GM19324 (cell line): ENCODE data around the gene PCDHA12.
"Not testable (repeated sequence)": the region's sequence is repeated elsewhere in the genome, so short reads cannot be mapped to it uniquely, and the experiment has no call there.

Experiments used
- ATAC-seq: cut with Tn5 transposase; IDR thresholded peaks from one replicate; pipeline ENCODE4 v1.9.1; 2021; ENCODE audit warnings: mild to moderate bottlenecking, moderate library complexity; ENCODE audit not compliant: unreplicated experiment, low FRiP score

Gene PCDHA12

DNA sequence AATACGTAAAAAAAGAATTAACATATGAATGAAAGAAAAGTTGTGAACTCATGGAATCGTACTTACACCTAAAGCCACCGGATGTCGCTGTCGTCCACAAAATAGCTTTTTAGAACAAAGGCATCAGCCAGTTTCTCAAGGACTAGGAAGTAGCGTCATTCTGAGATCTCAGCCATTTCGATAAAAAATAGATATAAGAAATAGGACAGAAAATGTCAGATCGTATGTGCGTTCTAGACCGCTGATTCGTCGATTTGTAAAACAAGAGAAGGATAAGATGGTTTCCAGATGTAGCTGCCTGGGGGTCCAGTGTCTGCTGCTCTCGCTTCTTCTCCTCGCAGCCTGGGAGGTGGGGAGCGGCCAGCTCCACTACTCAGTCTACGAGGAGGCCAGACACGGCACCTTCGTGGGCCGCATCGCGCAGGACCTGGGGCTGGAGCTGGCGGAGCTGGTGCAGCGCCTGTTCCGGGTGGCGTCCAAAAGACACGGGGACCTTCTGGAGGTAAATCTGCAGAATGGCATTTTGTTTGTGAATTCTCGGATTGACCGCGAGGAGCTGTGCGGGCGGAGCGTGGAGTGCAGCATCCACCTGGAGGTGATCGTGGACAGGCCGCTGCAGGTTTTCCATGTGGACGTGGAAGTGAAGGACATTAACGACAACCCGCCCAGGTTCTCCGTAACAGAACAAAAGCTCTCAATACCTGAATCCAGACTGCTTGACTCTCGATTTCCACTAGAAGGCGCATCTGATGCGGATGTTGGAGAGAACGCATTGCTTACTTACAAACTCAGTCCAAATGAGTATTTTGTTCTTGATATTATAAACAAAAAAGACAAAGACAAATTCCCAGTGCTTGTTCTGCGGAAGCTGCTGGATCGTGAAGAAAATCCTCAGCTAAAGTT lies 19.1 kb upstream of the PCDHA12 start, which contains the start of gene PCDHA10:
Gene PCDHA10, plus strand, starts transcription at position 126 of the 903 bp plus-strand sequence. Its CDS starts 152 bp downstream, at position 278.
- no peak for ATAC-seq

DNA sequence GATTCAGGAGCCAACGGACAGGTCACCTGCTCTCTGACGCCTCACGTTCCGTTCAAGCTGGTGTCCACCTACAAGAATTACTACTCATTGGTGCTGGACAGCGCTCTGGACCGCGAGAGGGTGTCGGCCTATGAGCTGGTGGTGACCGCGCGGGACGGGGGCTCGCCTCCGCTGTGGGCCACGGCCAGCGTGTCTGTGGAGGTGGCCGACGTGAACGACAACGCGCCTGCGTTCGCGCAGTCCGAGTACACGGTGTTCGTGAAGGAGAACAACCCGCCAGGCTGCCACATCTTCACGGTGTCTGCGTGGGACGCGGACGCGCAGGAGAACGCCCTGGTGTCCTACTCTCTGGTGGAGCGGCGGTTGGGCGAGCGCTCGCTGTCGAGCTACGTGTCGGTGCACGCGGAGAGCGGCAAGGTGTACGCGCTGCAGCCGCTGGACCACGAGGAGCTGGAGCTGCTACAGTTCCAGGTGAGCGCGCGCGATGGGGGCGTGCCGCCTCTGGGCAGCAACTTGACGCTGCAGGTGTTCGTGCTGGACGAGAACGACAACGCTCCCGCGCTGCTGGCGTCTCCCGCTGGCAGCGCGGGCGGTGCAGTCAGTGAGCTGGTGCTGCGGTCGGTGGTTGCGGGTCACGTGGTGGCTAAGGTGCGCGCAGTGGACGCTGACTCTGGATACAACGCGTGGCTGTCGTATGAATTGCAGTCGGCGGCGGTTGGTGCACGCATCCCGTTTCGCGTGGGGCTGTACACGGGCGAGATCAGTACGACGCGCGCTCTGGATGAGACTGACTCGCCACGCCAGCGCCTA lies 17.7 kb upstream of the PCDHA12 start:
- no peak for ATAC-seq

- no peak for ATAC-seq
These were observed 17.2 kb upstream of the PCDHA12 start for GRCh38 chr5:140857987-140858240.

DNA sequence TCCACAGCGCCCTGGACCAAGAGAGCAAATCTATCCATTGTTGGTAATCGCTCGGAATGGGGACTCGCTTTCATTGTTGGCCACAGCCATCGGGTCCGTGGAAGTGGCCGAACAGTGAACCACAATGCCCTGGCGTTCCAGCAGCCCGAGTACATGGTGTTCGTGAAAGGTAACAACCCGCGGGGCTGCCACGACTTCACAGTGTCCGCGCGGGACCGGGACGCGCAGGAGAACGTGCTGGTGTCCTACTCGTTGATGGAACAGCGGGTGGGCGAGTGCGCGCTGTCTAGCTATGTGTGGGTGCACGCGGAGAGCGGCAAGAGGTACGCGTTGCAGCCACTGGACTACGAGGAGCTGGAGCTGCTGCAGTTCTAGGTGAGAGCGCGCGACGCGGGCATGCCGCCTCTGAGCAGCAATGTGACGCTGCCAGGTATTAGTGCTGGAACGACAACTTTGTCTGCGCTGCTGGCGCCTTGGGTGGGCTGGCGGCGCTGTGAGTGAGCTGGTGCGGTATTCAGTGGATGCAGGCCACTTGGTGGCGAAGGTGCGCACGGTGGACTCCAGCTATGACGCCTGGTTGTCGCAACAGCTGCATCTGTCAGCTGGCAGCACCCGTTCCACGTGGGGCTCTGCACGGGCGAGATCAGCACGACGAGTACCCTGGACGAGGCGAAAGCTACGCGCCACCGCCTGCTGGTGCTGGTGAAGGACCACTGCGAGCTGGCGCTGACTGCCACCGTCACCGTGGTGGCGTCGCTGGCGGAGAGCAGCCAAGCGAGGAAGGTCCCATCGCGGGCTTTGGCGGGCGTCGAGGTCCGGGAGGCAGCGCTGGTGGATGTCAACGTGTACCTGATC lies 12.4 kb upstream of the PCDHA12 start:
- ATAC-seq = no peak

DNA sequence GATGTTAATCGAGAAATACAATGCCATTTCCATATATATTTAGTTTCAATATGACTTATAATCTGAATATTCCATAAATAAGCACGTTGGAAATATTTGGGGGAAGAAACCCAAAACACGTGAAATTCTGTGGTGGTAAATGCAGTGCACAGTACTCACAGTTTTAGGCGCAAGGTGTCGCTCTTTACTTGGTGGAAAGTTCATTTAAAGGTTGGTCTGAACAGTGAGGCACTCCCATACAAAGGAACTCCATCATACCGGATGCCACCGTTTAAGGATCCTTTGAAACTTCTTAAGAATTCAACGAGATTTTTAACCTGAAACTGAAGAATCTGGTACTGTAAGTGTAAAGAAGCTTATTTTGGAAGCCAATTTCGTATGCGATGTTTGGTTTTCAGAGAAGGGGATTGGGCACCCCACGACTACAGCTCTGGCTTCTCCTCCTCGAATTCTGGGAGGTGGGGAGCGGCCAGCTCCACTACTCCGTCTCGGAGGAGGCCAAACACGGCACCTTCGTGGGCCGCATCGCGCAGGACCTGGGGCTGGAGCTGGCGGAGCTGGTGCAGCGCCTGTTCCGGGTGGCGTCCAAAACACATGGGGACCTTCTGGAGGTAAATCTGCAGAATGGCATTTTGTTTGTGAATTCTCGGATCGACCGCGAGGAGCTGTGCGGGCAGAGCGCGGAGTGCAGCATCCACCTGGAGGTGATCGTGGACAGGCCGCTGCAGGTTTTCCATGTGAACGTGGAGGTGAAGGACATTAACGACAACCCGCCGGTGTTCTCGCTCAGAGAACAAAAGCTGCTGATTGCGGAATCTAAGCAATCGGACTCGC lies 6.2 kb upstream of the PCDHA12 start, which contains the start of gene PCDHA11:
Gene PCDHA11, plus strand, starts transcription at position 237 of the 834 bp plus-strand sequence. Its CDS starts 147 bp downstream, at position 384.
- no peak for ATAC-seq

DNA sequence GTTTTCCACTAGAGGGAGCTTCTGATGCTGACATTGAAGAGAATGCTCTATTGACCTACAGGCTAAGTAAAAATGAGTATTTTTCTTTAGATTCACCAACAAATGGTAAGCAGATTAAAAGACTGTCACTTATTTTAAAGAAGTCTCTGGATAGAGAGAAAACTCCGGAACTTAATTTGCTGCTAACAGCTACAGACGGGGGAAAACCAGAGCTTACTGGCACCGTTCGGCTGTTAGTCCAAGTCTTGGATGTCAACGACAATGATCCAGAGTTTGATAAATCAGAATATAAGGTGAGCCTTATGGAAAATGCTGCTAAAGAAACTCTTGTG lies 5.6 kb upstream of the PCDHA12 start:
- ATAC-seq = no peak

- ATAC-seq = no peak
These were observed 4.6 kb upstream of the PCDHA12 start for GRCh38 chr5:140870221-140871201.

- not testable (repeated sequence) for ATAC-seq
These were observed 1.6 kb downstream of the PCDHA12 start for GRCh38 chr5:140876541-140877261.

DNA sequence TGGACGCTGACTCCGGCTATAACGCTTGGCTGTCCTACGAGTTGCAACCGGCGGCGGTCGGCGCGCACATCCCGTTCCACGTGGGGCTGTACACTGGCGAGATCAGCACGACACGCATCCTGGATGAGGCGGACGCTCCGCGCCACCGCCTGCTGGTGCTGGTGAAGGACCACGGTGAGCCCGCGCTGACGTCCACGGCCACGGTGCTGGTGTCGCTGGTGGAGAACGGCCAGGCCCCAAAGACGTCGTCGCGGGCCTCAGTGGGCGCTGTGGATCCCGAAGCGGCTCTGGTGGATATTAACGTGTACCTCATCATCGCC lies 2.1 kb downstream of the PCDHA12 start:
- ATAC-seq = no peak

DNA sequence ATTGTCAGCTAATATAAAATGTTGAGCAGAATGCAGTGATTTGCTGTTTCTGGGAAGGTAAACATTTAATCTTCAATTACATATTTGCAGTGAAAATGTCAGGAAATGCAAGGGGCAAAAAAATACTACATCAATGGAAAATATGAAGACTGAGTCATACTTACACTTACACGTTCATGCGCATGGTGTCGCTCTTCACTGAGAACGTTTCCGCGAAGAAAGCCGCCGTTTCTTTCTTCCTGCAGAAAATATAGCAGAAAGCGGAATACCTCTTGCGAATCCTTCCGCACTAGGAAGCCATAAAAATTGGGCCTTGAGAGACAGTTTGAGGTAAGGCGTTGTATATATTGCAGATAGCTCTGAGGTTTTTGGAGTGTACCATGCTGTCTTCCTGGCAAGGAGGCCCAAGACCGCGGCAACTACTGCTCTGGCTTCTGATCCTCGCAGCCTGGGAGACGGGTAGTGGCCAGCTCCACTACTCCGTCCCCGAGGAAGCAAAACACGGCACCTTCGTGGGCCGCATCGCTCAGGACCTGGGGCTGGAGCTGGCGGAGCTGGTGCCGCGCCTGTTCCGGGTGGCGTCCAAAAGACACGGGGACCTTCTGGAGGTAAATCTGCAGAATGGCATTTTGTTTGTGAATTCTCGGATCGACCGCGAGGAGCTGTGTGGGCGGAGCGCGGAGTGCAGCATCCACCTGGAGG lies 6.9 kb downstream of the PCDHA12 start, which contains the start of gene PCDHA13:
Gene PCDHA13, plus strand, starts transcription at position 236 of the 702 bp plus-strand sequence. Its CDS starts 145 bp downstream, at position 381.
- ATAC-seq = no peak

DNA sequence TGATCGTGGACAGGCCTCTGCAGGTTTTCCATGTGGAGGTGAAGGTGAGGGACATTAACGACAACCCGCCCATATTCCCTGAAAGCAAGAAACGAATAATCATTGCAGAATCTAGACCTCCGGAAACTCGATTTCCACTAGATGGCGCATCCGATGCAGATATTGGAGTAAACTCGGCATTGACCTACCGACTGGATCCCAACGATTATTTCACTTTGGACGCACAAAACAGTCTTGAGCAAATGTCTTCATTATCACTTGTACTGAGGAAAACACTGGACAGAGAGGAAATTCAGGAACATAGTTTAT lies 7.4 kb downstream of the PCDHA12 start:
- no peak for ATAC-seq

DNA sequence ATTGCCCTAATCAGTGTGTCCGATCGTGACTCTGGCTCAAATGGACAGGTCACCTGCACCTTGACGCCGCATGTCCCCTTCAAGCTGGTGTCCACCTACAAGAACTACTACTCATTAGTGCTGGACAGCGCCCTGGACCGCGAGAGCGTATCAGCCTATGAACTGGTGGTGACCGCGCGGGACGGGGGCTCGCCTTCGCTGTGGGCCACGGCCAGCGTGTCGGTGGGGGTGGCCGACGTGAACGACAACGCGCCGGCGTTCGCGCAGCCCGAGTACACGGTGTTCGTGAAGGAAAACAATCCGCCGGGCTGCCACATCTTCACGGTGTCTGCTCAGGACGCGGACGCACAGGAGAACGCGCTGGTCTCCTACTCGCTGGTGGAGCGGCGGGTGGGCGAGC lies 8.3 kb downstream of the PCDHA12 start:
- ATAC-seq = no peak

DNA sequence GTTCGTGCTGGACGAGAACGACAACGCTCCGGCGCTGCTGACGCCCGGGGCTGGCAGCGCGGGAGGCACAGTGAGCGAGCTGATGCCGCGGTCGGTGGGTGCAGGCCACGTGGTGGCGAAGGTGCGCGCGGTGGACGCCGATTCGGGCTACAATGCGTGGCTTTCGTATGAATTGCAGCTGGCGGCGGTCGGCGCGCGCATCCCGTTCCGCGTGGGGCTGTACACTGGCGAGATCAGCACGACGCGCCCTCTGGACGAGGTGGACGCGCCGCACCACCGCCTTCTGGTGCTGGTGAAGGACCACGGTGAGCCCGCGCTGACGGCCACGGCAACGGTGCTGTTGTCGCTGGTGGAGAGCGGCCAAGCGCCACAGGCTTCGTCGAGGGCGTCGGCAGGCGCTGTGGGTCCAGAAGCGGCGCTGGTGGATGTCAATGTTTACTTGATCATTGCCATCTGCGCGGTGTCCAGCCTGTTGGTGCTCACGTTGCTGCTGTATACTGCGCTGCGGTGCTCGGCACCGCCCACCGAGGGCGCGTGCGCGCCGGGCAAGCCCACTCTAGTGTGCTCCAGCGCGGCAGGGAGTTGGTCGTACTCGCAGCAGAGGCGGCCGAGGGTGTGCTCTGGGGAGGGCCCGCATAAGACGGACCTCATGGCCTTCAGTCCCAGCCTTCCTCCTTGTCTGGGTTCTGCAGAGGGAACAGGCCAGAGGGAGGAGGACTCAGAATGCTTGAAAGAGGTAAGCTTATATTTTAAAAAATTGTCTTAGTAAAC lies 9.0 kb downstream of the PCDHA12 start:
- no peak for ATAC-seq

DNA sequence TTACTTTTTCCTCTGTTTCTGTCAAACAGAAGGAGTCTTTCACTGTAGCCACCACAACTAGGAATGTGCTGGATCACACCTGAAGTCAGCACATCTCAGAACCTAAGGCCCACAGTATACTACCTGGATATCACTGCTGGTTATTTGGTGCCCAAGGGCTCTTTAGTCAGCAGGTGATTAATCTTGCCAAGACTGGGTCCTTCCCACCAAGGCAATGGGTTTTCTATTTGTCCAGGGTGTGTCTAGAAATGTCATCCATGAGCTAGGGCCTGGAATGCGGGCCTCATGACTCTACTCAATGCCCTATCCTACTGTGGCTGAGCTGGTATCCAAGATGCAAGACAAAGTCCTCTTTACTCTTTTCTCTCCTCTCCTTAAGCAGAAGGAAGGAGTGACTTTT lies 41.2 kb downstream of the PCDHA12 start:
- ATAC-seq = no peak

GRCh38 chr5:140923601-140924000 lies 48.5 kb downstream of the PCDHA12 start:
- no peak for ATAC-seq

- no peak for ATAC-seq
These were observed 50.8 kb downstream of the PCDHA12 start, which contains the start of gene PCDHAC1 for GRCh38 chr5:140925806-140926442. PCDHAC1 (plus strand) TSS chr5:140926299; CDS start chr5:140926893, 594 bp downstream.
